Gastroesophageal sphincter (tissue), 3 donors: ENCODE results near the gene RCBTB2.

ENCODE experiments used
- CTCF ChIP-seq, 4 experiments: fragments of 200-600 bp in 2 of 4; fragments of 450-650 bp in 2 of 4; sonication (generic) in 1 of 4; IDR thresholded peaks; one replicate each; pipeline ENCODE4 v1.5.1; 2017 to 2019; ENCODE audit warnings: antibody characterized with exemption in 4 of 4, mild to moderate bottlenecking in 2 of 4, moderate library complexity in 2 of 4
- POLR2A ChIP-seq, 2 donors: fragments of 450-650 bp; IDR thresholded peaks; one replicate each; pipeline ENCODE4 v1.6.1; 2017; ENCODE audit warnings: antibody characterized with exemption in 2 of 2, mild to moderate bottlenecking in 2 of 2, moderate library complexity in 1 of 2

- TF ChIP-seq POLR2A (IDR thresholded peaks at IDR 0.05) (no peak), CTCF (IDR thresholded peaks at IDR 0.05) (no peak)
Observed at GRCh38 chr13:48478391-48478790, 54.5 kb downstream of the RCBTB2 start.
